ENCODE measurements around the gene TRIM27.

DNA sequence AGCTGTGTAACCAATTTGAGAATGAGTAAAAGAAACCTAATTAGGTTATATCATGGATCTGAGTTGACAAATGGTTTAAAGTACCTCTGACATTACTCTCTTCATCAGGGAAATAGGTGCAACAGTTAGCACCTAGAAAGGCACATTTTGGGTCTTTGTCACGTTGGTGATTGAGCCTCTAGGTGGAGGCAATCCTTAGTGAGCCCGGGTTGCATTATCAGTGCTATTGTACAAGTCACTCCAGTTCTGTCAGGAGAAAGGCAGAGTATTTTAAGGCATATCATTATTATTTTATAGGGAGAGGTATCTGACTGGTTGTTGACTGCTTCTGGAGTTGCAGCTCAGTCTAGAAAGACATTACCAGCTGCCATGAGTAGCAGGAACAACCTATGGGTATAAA, 54.9 kb downstream of the TRIM27 start:
- no peak for TF ChIP-seq POLR2A (IDR thresholded peaks at IDR 0.05)
- TF ChIP-seq, protein P1, sequence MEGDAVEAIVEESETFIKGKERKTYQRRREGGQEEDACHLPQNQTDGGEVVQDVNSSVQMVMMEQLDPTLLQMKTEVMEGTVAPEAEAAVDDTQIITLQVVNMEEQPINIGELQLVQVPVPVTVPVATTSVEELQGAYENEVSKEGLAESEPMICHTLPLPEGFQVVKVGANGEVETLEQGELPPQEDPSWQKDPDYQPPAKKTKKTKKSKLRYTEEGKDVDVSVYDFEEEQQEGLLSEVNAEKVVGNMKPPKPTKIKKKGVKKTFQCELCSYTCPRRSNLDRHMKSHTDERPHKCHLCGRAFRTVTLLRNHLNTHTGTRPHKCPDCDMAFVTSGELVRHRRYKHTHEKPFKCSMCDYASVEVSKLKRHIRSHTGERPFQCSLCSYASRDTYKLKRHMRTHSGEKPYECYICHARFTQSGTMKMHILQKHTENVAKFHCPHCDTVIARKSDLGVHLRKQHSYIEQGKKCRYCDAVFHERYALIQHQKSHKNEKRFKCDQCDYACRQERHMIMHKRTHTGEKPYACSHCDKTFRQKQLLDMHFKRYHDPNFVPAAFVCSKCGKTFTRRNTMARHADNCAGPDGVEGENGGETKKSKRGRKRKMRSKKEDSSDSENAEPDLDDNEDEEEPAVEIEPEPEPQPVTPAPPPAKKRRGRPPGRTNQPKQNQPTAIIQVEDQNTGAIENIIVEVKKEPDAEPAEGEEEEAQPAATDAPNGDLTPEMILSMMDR (IDR thresholded peaks at IDR 0.05) = no peak

Data from right lobe of liver (tissue), 4 donors.